Loucy (cell line): ENCODE results near the gene DRC1.
"Not testable (repeated sequence)": the region's sequence is repeated elsewhere in the genome, so short reads cannot be mapped to it uniquely, and the experiment has no call there.

Experiments
- H2AFZ ChIP-seq: fragments of 200-600 bp; sonication (generic); 2 replicates; pipeline ENCODE4 v1.6.0; 2016; ENCODE audit warnings: antibody characterized with exemption, mild to moderate bottlenecking, low read length, moderate library complexity
- H3F3A ChIP-seq: fragments of 200-600 bp; 2 replicates; pipeline ENCODE4 v1.6.0; 2016; ENCODE audit warnings: antibody characterized with exemption, low read depth, mild to moderate bottlenecking
- H3K27me3 ChIP-seq: fragments of 200-600 bp; sonication (generic); 2 replicates; pipeline ENCODE4 v1.6.1; 2014; ENCODE audit warnings: low read length, mild to moderate bottlenecking; ENCODE audit not compliant: insufficient read depth, poor library complexity, severe bottlenecking
- H3K36me3 ChIP-seq: fragments of 200-600 bp; sonication (generic); 2 replicates; pipeline ENCODE4 v1.6.1; 2016; ENCODE audit warnings: low read length; ENCODE audit not compliant: insufficient read depth
- H3K4me1 ChIP-seq: fragments of 200-600 bp; sonication (generic); 2 replicates; pipeline ENCODE4 v1.5.1; 2014; ENCODE audit warnings: low read length, mild to moderate bottlenecking; ENCODE audit not compliant: insufficient read depth, poor library complexity, severe bottlenecking
- H3K4me2 ChIP-seq: fragments of 200-600 bp; sonication (generic); 2 replicates; pipeline ENCODE4 v1.6.0; 2014; ENCODE audit warnings: antibody characterized with exemption, low read length, low read depth, mild to moderate bottlenecking; ENCODE audit not compliant: poor library complexity, severe bottlenecking
- H3K4me3 ChIP-seq: fragments of 200-600 bp; sonication (generic); 2 replicates; pipeline ENCODE4 v1.5.1; 2014; ENCODE audit warnings: low read length, mild to moderate bottlenecking, mixed read lengths; ENCODE audit not compliant: poor library complexity, severe bottlenecking
- H3K79me2 ChIP-seq: fragments of 200-600 bp; sonication (generic); 2 replicates; pipeline ENCODE4 v1.6.1; 2014; ENCODE audit warnings: low read length; ENCODE audit not compliant: insufficient read depth
- H3K9ac ChIP-seq: fragments of 200-600 bp; sonication (generic); 2 replicates; pipeline ENCODE4 v1.6.0; 2014; ENCODE audit warnings: mild to moderate bottlenecking, low read depth, low read length, moderate library complexity; ENCODE audit not compliant: poor library complexity, severe bottlenecking
- H3K9me2 ChIP-seq: fragments of 200-600 bp; sonication (generic); replicated peaks from 2 replicates; pipeline ENCODE4 v1.6.1; 2016; ENCODE audit warnings: low read depth, low read length, mixed read lengths
- H3K9me3 ChIP-seq: fragments of 200-600 bp; sonication (generic); 2 replicates; pipeline ENCODE4 v1.6.1; 2014; ENCODE audit warnings: mild to moderate bottlenecking, antibody characterized with exemption, low read length, low read depth; ENCODE audit not compliant: insufficient read depth
- H4K20me1 ChIP-seq: fragments of 200-600 bp; sonication (generic); 2 replicates; pipeline ENCODE4 v1.6.0; 2014; ENCODE audit warnings: antibody characterized with exemption, low read length, mild to moderate bottlenecking; ENCODE audit not compliant: insufficient read depth, poor library complexity, severe bottlenecking
- EZH2phosphoT487 ChIP-seq: fragments of 200-600 bp; IDR thresholded peaks from 2 replicates; pipeline ENCODE4 v1.6.1; 2018; ENCODE audit warnings: antibody characterized with exemption, mild to moderate bottlenecking, moderate library complexity, borderline replicate concordance
- TF ChIP-seq, protein P1 (sequence below): fragments of 200-600 bp; sonication (generic); conservative IDR thresholded peaks from 2 replicates; pipeline ENCODE4 v1.5.1; 2014; ENCODE audit warnings: mild to moderate bottlenecking, antibody characterized with exemption, low read length

DRC1 gene

DNA sequence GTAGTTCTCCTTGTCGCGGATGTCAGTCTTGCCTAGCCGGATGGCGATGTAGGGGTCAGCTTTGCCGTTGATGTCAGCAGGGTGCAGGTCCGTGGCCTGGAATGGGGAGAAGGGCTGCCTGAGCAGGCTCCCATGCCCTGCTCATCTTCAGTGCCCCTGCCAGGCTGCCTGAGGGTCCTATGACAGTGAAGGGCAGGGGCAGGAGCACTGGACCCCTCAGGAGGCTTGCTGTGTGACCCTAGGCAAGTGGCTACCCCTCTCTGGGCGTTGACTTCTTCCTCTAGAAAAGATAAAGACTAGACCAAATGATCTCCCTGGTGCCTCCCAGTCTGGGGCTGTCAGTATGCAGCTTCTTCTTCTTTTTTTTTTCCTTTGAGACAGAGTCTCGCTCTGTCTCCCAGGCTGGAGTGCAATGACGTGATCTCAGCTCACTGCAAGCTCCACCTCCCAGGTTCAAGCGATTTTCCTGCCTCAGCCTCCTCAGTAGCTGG lies 64.3 kb downstream of the DRC1 start:
- Histone ChIP-seq H4K20me1 (no peaks in the 10 kb centered on the region), H2AFZ (no peak overlapping the region), H3K4me2 (no peak overlapping the region), H3K9me2 (no peaks in the 10 kb centered on the region), H3K4me3 (no peak overlapping the region), H3K27me3 (no peaks in the 10 kb centered on the region), H3F3A (no peaks in the 10 kb centered on the region), H3K9me3 (peaks cover 7% of the 10 kb centered on the region; the same call in 1 of the 2 replicates), H3K4me1 (no peaks in the 10 kb centered on the region), H3K79me2 (no peaks in the 10 kb centered on the region), H3K36me3 (no peaks in the 10 kb centered on the region), H3K9ac (no peak overlapping the region)
- TF ChIP-seq, protein P1, sequence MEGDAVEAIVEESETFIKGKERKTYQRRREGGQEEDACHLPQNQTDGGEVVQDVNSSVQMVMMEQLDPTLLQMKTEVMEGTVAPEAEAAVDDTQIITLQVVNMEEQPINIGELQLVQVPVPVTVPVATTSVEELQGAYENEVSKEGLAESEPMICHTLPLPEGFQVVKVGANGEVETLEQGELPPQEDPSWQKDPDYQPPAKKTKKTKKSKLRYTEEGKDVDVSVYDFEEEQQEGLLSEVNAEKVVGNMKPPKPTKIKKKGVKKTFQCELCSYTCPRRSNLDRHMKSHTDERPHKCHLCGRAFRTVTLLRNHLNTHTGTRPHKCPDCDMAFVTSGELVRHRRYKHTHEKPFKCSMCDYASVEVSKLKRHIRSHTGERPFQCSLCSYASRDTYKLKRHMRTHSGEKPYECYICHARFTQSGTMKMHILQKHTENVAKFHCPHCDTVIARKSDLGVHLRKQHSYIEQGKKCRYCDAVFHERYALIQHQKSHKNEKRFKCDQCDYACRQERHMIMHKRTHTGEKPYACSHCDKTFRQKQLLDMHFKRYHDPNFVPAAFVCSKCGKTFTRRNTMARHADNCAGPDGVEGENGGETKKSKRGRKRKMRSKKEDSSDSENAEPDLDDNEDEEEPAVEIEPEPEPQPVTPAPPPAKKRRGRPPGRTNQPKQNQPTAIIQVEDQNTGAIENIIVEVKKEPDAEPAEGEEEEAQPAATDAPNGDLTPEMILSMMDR, result no peak
- no peak for TF ChIP-seq EZH2phosphoT487

DNA sequence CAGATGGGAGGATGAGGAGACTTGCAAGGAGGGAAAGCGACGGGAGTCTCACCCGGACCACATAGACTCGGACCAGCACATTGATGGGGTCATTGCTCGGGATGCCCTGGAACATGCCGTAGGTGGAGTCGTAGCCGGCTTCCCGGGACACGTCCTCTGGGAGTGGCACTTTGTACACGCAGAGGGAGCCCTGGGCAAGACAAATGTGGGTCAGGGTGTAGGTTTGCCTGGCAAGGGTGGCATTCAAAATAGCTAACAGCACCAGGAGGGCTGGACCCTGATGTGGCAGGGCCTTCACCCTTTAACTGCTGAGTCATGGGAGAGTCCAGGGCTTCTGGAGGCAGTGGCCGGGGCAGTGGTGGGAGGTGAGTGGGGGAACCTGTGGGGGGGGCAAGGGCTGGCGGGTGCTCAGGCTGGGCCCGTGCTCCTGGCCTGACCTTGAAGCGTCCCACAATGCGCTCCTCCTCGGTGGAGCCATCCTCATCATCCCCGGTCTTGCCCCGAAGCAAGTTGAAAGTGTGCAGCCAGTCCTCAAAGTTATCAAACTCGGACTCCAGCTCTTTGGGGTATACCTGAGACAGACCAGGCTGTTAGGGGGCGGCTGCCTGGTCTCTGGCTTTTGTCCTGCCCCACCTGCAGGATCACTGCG lies 65.1 kb downstream of the DRC1 start:
- Histone ChIP-seq H3K4me3 (no peak overlapping the region), H3K27me3 (no peaks in the 10 kb centered on the region), H3K4me1 (no peaks in the 10 kb centered on the region), H3K36me3 (no peaks in the 10 kb centered on the region), H2AFZ (no peak overlapping the region), H3K79me2 (no peaks in the 10 kb centered on the region), H4K20me1 (no peaks in the 10 kb centered on the region), H3K9me3 (peaks cover 7% of the 10 kb centered on the region; the same call in 1 of the 2 replicates), H3K9me2 (no peaks in the 10 kb centered on the region), H3K4me2 (no peak overlapping the region), H3F3A (no peaks in the 10 kb centered on the region), H3K9ac (no peak overlapping the region)
- TF ChIP-seq, protein P1, result no peak
- TF ChIP-seq EZH2phosphoT487, result no peak

DNA sequence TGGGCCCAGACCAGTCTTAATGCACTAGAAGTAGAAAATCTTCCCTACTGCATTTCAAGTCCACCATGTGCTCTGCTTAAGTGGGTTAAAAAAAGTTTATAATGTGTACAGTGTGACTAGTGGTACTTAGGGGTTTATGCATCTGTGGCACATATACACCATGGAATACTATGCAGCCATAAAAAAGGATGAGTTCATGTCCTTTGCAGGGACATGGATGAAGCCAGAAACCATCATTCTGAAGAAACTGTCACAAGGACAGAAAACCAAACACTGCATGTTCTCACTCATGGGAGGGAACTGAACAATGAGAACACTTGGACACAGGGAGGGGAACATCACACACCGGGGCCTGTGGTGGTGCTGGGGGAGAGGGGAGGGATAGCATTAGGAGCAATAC lies 66.8 kb downstream of the DRC1 start:
- H3K4me3 ChIP-seq, H3K9me3 ChIP-seq, H3F3A ChIP-seq, H3K27me3 ChIP-seq, H3K4me1 ChIP-seq, H3K79me2 ChIP-seq, H2AFZ ChIP-seq, H3K9me2 ChIP-seq, H3K36me3 ChIP-seq, H3K4me2 ChIP-seq, H3K9ac ChIP-seq, H4K20me1 ChIP-seq: not testable (repeated sequence)
